Mononuclear cell (primary cell): Measurements from ENCODE around the gene UBASH3A. TPM values are rescaled to one million over a fixed set of nuclear protein-coding genes. Genes with fewer than 3 reads are reported as not detected.

ENCODE experiments used
- H3K27me3 ChIP-seq: 2 replicates; pipeline ENCODE4 v1.6.0; 2011; ENCODE audit warnings: low read length, control low read depth; ENCODE audit not compliant: insufficient read depth
- H3K4me1 ChIP-seq: 2 replicates; pipeline ENCODE4 v1.5.1; 2011; ENCODE audit warnings: mild to moderate bottlenecking, low read length, control low read depth; ENCODE audit not compliant: insufficient read depth
- H3K4me3 ChIP-seq: 2 replicates; pipeline ENCODE4 v1.5.1; 2011; ENCODE audit warnings: mild to moderate bottlenecking, low read length, moderate library complexity
- H3K9me3 ChIP-seq: 2 replicates; pipeline ENCODE4 v1.5.1; 2011; ENCODE audit warnings: low read depth, mild to moderate bottlenecking, control low read depth, low read length
- total RNA-seq: library from RNA; depleted of rRNA; stranded (reverse); fragments of >200 nt; gene quantifications from one replicate; pipeline ENCODE4 v1.2.3, GENCODE V29; 2012

The UBASH3A gene
- total RNA-seq, 1 donor = 18.5 TPM

DNA sequence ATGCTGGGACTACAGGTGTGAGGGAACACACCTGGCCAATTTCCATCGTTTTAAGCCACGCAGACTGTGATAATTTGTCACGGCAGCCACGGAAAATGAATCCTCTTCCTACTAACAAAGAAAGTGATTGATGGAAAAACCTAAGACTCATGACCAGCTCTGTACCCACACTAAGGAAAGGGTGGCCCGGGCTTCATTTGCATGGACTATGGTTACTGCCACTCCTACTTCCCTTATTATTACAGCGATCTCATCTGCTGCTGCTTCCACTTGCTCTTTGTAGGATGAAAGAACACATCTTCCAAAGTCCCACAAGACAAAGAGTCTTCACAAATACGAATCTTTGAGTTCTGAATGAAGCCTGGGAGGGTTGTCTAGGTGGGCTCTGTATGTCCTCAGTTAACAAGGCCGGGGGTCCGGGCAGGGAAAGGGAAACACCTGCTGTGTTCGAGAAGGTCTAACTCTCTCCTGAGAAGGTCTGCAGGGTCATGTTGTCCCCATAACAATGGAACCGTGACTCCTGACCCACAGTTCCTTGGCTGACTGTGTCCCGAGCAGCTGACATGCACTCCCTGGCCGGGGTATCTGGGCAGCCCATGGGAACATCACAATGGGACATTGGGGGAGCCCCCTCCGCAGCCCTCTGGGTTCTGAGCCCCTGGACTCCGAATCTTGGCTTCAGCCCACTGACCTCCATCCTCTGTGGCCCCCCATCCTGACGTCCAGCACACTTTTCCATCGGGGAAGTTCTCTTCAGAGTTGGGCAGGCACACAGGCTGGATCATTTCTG, 24.1 kb upstream of the UBASH3A start:
- H3K27me3 ChIP-seq = no peaks in the 10 kb centered on the region
- no peaks in the 10 kb centered on the region for H3K9me3 ChIP-seq
- H3K4me3 ChIP-seq = no peak overlapping the region
- no peaks in the 10 kb centered on the region for H3K4me1 ChIP-seq

DNA sequence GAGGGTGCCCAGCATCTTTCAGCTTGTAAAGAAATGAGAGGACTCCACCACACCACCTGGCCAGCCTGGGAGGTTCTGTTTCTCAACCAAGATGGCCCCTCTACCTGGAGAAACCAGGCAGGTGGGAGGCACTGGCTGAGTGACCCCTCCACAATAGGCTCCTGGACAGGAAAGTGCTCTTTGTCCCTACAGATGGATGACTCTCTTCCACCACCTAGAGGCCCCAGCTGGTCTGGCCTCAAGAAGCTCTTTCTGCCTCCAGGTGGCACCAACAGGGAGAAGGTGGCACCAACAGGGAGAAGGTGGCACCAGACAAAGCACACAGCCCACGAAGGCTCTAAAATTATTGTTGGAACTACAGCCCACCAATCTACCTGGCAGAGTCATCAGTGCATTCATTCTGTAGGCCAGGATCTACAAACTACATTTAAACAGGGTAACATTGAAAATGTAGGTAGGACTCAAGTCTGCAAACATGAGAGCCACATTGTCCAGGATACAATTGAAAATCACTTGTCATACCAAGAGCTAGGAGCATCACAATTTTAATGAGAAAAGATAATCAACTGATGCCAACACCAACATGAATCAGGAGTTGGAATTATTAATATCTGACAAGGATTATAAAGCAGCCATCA, 22.2 kb upstream of the UBASH3A start:
- Histone ChIP-seq H3K9me3 (no peaks in the 10 kb centered on the region), H3K27me3 (no peaks in the 10 kb centered on the region), H3K4me3 (no peak overlapping the region), H3K4me1 (peaks cover 5% of the 10 kb centered on the region)

DNA sequence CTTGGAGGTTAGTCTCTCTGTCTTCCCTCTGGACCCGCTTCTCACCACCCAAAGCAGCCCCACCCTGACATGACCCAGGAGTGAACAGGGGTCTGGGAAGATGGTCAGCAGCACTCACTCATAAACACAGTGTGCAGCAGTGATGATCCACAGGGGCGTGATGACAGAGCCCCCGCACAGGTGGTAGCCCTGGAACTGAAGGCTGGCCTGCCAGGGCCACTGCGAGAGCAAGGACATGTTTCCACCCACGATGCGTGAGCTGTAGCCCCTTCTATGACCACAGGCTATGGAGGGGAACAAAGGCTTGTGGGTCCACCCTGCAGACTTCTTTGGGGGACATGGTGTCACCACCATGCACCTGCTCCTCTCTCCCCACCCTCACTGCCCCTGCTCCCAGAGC, 20.8 kb upstream of the UBASH3A start:
- H3K27me3 ChIP-seq = no peaks in the 10 kb centered on the region
- peaks cover 15% of the 10 kb centered on the region for H3K4me1 ChIP-seq
- no peaks in the 10 kb centered on the region for H3K9me3 ChIP-seq
- H3K4me3 ChIP-seq = no peak overlapping the region

DNA sequence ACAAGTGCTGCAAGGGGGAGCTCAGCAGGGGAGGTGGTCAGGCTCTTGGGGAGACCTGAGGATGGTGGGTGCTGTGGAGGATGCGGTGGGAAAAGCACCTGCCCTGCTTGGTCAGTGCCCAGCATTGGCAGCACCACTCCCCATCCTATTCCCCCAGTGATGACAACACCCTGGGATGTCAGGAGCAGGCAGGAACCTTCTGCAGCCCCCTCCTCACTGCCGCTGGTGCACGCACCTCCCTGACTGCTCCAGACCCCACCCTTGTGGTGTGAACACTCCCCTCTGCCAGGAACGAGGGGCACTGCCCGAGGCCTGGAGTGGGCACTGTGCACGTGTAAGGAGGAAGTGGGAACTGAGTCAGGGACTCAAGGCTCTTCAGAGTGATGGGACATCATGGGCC, 20.4 kb upstream of the UBASH3A start:
- H3K4me3 ChIP-seq = no peak overlapping the region
- no peaks in the 10 kb centered on the region for H3K9me3 ChIP-seq
- peaks cover 15% of the 10 kb centered on the region for H3K4me1 ChIP-seq
- H3K27me3 ChIP-seq = no peaks in the 10 kb centered on the region

DNA sequence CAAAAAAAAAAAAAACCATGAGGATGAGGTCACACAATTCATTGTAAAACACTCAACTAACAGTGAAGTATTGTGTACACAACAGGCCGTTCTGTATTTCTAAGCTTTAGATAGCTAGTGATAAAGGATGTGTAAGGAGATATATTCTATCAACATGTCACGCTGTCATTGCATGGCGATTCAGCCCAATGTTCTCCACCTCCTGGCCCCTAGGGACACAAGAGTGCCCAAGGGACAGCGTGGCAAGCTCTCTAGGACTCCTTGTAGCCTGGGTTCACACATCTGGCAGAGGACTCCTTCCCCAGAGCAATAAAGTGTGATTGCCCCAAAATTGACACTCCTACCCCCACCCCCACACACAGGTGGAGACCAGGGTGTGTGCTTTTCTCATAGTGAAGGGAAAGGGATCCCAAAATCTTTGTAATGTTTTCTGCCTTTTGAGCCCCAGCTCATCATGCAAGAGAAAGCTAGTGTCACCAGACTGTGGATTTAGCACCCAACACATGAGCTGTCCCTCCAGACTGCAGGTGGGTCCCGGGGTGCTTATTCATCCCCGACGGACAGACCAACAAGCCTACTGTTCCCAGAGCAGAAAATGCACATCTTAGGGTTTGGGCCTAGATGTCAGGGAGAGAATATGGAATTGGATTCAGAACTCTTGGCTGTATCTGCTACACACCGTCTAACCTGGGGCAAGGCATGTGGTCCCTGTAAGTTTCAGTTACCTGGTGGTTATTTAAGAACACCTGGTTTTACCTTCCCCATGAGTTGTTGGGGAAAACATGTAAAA, 19.4 kb upstream of the UBASH3A start:
- H3K4me1 ChIP-seq = peaks cover 21% of the 10 kb centered on the region
- no peaks in the 10 kb centered on the region for H3K27me3 ChIP-seq
- no peaks in the 10 kb centered on the region for H3K9me3 ChIP-seq
- H3K4me3 ChIP-seq = no peak overlapping the region

DNA sequence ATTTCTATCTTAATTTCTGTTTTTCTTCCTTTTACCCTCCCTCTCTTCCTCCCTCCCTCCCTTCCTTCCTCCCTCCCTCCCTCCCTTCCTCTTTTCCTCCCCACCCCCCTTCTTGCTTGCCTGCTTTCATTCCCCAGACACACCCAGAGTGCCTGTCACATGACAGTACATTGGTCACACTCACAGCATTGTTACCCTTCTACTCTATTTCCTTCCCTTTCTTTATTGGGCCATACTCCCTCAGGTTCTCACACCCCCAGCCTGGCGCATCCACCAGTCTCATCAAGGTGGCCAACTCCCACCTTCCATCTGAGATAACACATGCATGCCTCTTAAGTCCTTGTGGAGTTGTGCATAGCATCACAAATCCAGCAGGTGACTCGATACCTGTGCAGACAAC, 18.7 kb upstream of the UBASH3A start:
- Histone ChIP-seq H3K4me1 (peaks cover 27% of the 10 kb centered on the region), H3K4me3 (no peak overlapping the region), H3K27me3 (no peaks in the 10 kb centered on the region), H3K9me3 (no peaks in the 10 kb centered on the region)

DNA sequence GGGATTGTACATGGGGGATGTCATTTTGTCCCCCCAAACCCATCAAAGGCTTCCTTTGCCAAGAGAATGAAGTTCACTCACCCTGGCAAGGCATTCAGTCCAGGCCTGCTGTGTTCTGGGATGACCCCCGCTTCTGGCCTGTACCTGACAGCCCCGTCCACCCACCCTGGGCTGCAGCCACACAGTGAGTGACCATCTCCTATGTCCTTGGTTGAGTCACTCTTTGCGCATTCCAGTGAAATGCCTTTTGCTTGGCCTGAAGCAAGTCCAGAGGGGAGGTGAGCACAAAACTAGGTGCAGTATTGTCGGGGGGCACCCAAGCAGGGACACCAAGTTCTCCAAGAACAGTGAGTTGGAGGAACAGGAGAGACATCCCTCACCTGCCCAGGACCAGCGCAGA, 18.1 kb upstream of the UBASH3A start:
- Histone ChIP-seq H3K4me3 (no peak overlapping the region), H3K27me3 (no peaks in the 10 kb centered on the region), H3K9me3 (no peaks in the 10 kb centered on the region), H3K4me1 (peaks cover 29% of the 10 kb centered on the region)

DNA sequence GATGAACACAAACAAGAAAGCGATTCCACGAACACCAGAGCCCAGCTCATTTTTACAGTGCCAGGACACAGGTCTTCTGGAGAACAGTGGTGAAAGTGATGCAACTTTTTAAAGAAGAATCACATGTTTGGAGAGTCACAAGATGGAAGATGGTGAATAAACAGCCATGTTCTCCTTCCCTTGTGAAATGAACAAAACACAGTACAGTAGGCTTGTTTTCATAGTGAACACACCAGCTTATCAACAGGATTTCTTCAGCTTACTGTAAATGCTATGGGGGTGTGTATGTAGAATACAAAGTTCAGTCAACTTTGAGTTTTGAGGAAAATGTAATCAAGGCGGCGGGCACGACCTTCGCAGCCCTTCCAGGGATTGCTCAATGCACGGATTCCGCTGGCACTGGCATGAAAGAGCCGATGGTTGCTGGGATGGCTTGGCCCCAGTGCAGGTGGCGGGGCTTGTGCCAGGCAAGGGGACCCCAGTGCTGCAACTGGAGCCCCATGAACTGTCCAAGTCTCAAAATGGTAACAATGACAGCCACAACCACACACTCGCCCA, 17.6 kb upstream of the UBASH3A start:
- no peaks in the 10 kb centered on the region for H3K27me3 ChIP-seq
- H3K4me1 ChIP-seq = peaks cover 29% of the 10 kb centered on the region
- H3K9me3 ChIP-seq = no peaks in the 10 kb centered on the region
- H3K4me3 ChIP-seq = no peak overlapping the region

DNA sequence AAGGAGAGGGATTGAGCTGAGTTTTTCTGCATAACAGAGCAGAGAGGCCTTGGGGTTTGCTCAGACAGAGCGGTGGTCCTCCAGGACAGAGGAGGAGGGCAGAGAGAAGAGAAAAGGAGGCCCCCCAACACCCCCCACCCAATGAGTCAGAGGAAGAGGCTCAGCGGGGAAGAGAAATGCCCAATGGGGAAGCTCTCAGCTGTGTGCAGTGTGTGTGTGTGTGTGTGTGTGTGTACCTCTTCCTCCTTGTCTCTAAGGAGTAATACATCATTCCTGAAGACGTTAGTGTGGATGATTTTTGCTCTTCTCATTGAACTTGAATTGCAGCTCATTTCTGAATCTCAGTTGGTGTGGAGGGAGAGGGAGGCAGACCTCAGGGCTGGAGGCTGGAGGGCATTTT, 16.5 kb upstream of the UBASH3A start:
- no peaks in the 10 kb centered on the region for H3K9me3 ChIP-seq
- H3K4me3 ChIP-seq = no peak overlapping the region
- H3K4me1 ChIP-seq = peaks cover 29% of the 10 kb centered on the region
- H3K27me3 ChIP-seq = no peaks in the 10 kb centered on the region

DNA sequence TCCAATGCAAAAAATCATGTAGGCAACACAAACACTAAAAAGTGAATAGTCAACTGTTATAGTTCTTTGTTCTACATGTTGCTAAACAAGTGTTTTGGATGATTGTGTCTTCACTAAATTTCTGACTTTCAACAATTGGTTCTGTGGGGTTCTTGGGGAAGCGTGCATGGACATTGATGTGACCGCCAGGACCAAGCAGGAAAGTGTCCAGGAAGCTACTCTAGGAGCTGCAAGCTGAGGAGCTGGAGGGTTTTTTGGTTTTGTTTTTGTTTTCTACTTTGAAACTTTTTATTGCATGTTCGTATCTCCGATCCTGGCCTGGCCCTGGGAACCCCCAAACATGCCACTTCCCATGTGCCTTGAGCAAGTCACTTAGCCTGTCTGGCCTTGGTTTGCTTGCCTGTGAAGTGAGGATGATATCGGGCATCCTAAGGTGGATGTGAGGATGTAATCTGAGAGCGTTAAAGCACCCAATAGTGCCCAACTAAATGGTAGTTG, 15.8 kb upstream of the UBASH3A start:
- Histone ChIP-seq H3K9me3 (no peaks in the 10 kb centered on the region), H3K4me1 (peaks cover 33% of the 10 kb centered on the region), H3K4me3 (no peak overlapping the region), H3K27me3 (no peaks in the 10 kb centered on the region)

DNA sequence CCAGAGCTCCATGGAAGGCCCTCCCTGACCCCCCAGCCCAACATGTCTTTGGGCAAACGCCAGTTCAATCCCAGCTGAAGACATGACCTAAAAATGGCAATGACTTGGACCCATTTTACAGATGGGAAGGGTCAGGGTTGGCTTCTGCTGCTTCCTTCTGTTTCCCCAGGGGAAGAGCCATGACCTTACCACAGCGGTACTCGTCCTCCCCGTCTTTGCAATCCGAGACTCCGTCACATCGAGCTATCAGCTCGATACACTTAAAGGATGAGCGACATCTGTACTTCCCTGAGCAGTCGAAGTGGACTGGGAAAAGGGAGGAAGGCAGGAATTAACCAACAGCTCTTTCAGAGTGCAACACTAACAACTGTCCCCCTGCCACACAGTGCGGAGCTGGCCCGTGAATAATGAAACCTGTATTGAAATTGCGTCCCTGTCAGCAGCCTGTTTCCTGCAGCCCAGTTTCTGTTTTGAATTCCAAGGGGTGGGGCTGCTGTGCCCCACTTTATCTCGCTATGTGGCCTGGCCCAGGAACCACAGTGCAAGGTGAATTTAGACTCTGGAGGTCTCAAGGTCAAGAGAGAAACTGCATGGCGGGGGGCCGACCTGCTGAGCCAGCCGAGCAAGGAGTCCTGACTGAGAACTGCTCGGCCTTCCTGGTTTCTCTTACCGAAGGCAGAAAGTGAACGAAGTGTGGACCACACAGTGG, 14.8 kb upstream of the UBASH3A start:
- no peaks in the 10 kb centered on the region for H3K9me3 ChIP-seq
- H3K4me1 ChIP-seq = peaks cover 36% of the 10 kb centered on the region
- no peak overlapping the region for H3K4me3 ChIP-seq
- H3K27me3 ChIP-seq = no peaks in the 10 kb centered on the region

DNA sequence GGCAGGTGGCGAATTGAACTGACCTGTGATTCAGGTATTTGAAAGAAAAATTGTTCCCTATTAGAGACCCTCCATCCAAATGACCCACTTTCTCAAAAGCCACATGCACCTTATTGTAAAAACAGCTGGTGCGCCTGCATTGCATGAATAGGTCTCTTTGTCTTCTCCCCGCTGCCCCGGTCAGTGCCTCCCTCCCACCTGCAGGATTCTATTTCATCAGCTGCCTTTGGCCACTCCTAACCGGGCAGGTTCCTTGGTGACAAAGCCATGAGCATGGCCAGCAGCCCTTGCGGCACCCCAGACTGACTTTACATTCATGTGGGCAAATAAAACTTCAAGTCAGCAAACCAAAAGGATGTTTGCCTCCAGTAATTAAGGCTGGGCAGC, 14.3 kb upstream of the UBASH3A start:
- Histone ChIP-seq H3K27me3 (no peaks in the 10 kb centered on the region), H3K4me1 (peaks cover 36% of the 10 kb centered on the region), H3K9me3 (no peaks in the 10 kb centered on the region), H3K4me3 (no peak overlapping the region)

DNA sequence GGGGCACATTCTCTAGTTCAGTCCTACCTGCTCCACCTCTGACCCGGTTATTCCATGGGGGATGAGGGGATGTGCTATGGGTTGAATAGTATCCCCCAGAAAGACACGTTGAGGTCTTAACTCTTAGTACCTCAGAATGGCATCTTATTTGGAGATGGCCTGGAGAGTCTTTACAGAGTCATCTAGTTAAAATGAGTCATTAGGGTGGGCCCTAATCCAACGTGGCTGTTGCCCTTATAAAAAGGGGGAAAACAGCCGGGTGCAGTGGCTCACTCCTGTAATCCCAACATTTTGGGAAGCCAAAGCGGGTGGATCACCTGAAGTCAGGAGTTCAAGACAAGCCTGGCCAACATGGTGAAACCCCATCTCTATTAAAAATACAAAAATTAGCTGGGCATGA, 13.5 kb upstream of the UBASH3A start:
- peaks cover 34% of the 10 kb centered on the region for H3K4me1 ChIP-seq
- H3K27me3 ChIP-seq = no peaks in the 10 kb centered on the region
- H3K4me3 ChIP-seq = no peak overlapping the region
- no peaks in the 10 kb centered on the region for H3K9me3 ChIP-seq

DNA sequence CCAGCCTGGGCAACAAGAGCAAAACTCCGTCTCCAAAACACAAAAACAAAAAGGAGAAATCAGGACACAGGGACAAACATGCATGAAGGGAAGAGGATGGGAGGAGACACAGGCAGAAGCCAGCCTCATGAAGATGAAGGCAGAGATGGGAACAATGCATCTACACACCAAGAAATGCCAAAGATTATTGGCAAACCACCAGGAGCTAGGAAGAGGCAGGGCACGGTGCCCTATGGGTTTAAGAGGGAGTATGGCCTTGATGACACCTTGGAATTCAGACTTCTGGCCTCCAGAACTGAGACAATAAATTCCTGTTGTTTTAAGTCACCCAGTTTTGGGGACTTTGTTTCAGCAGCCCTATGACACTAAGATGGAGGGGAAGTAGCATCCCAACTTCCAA, 13.0 kb upstream of the UBASH3A start:
- H3K9me3 ChIP-seq = no peaks in the 10 kb centered on the region
- peaks cover 31% of the 10 kb centered on the region for H3K4me1 ChIP-seq
- H3K4me3 ChIP-seq = no peak overlapping the region
- H3K27me3 ChIP-seq = no peaks in the 10 kb centered on the region
